Tracheal epithelial cell (primary cell): ENCODE data around the gene SCAMP4. TPM values are rescaled to one million over a fixed set of nuclear protein-coding genes. Genes with fewer than 3 reads are reported as not detected.

Experiments used
- total RNA-seq: library from RNA; depleted of rRNA; stranded (reverse); fragments of >200 nt; gene quantifications from 2 replicates; pipeline ENCODE4 v1.2.1, GENCODE V29; 2014

SCAMP4 gene
- total RNA-seq: 22.6 and 25.5 TPM in 2 replicates

GRCh38 chr19:1905110-1905862, at the start of gene SCAMP4, which contains the start of gene ADAT3:
Gene SCAMP4, plus strand, starts transcription at chr19:1905399. Its CDS starts 9,621 bp downstream, at chr19:1915020.
Gene ADAT3, plus strand, starts transcription at chr19:1905399. Its CDS starts 6,649 bp downstream, at chr19:1912048.

GRCh38 chr19:1863328-1863637, 41.9 kb upstream of the SCAMP4 start, which contains the start of gene KLF16:
Gene KLF16, minus strand, starts transcription at chr19:1863579. Its CDS starts 82 bp downstream, at chr19:1863497.

GRCh38 chr19:1885398-1886119, 19.6 kb upstream of the SCAMP4 start, which contains the start of gene ABHD17A:
Gene ABHD17A, minus strand, starts transcription at chr19:1885496. Its CDS starts 3,930 bp downstream, at chr19:1881566.

GRCh38 chr19:1941146-1942077, 36.2 kb downstream of the SCAMP4 start, which contains the start of gene CSNK1G2:
Gene CSNK1G2, plus strand, starts transcription at chr19:1941172. Its CDS starts 28,601 bp downstream, at chr19:1969773.

Other genes starting within 250 kb of the SCAMP4 start
- gene ONECUT3, start 151.9 kb upstream of the SCAMP4 start, total RNA-seq: under 0.01 TPM in 1 of 2 replicates, not detected in the other
- gene ATP8B3, start 93.1 kb upstream of the SCAMP4 start, total RNA-seq: 1.2 TPM in 1 of 2 replicates, not detected in the other
- 9.9 and 13.9 TPM in 2 replicates for gene REXO1, start 56.9 kb upstream of the SCAMP4 start, total RNA-seq
- gene KLF16, start 41.8 kb upstream of the SCAMP4 start, total RNA-seq: 9.8 and 13.7 TPM in 2 replicates
- gene ABHD17A, start 19.9 kb upstream of the SCAMP4 start, total RNA-seq: 68.6 and 68.9 TPM in 2 replicates
- 0.64 and 2.9 TPM in 2 replicates for gene ADAT3, start within 50 bp of the SCAMP4 start, total RNA-seq
- 77.2 and 93.3 TPM in 2 replicates for gene CSNK1G2, start 35.8 kb downstream of the SCAMP4 start, total RNA-seq
- gene BTBD2, start 110.3 kb downstream of the SCAMP4 start, total RNA-seq: 48.4 and 54.5 TPM in 2 replicates
- 507 and 547 TPM in 2 replicates for gene MKNK2, start 145.8 kb downstream of the SCAMP4 start, total RNA-seq
- 37.3 and 39.3 TPM in 2 replicates for gene MOB3A, start 190.9 kb downstream of the SCAMP4 start, total RNA-seq
- 2.6 and 4.6 TPM in 2 replicates for gene IZUMO4, start 191.5 kb downstream of the SCAMP4 start, total RNA-seq
- 85.7 and 126 TPM in 2 replicates for gene AP3D1, start 246.2 kb downstream of the SCAMP4 start, total RNA-seq